Measurements from ENCODE around the gene NKPD1.

DNA sequence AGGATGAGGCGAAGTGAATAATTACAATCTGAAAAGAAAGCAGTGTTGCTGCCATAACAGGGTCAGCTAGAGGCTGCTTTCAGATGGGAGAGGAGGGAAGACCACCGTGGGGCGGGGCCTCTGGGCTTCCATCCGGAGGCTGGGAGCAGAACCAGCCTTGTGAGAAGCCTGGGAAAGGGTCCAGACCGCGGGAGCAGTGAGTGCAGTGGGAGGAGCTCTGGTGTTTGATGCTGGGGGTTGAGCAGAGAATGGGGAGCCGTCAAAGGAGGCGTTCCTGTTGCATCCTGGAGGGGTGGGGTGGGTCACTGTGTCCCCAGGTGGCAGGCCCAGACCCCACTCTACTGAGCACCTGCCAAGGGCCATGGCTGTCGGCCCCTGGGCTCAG, 18.1 kb downstream of the NKPD1 start:
- no peak for TF ChIP-seq CTCF (conservative IDR thresholded peaks at IDR 0.05; ENCODE audit: low read depth in 2 of 2)
- no peak for TF ChIP-seq POLR2AphosphoS5 (IDR thresholded peaks at IDR 0.05; ENCODE audit: low read depth)
- TF ChIP-seq CREB1 (CRISPR knock-in tag; IDR thresholded peaks at IDR 0.05; ENCODE audit: low read depth): no peak
- TF ChIP-seq JUNB (IDR thresholded peaks at IDR 0.05; ENCODE audit: unreplicated experiment): no peak
- no peak for TF ChIP-seq REST (IDR thresholded peaks at IDR 0.05; ENCODE audit: unreplicated experiment)
- no peak for TF ChIP-seq EZH2phosphoT487 (IDR thresholded peaks at IDR 0.05; ENCODE audit: unreplicated experiment)
- TF ChIP-seq EZH2 (IDR thresholded peaks at IDR 0.05; ENCODE audit: low read depth, unreplicated experiment): no peak
- no peak for TF ChIP-seq NANOG (IDR thresholded peaks at IDR 0.05; ENCODE audit: borderline replicate concordance)
- no peak for TF ChIP-seq STAT1 (IDR thresholded peaks at IDR 0.05; ENCODE audit: unreplicated experiment)
- no peak for TF ChIP-seq ZNF331 (CRISPR knock-in tag; IDR thresholded peaks at IDR 0.05; ENCODE audit: low read depth)
- no peak for TF ChIP-seq ZNF114 (CRISPR knock-in tag; IDR thresholded peaks at IDR 0.05)
